Measurements from ENCODE around the gene HIRIP3.

HIRIP3 gene

GRCh38 chr16:29951625-29952365 lies 43.6 kb downstream of the HIRIP3 start:
- DNase-seq: no peak

GRCh38 chr16:29950806-29951461 lies 44.5 kb downstream of the HIRIP3 start:
- DNase-seq: no peak

GRCh38 chr16:29947897-29948296 lies 47.5 kb downstream of the HIRIP3 start:
- DNase-seq: no peak

- DNase-seq: peak; percentile 4
Measured at GRCh38 chr16:29943846-29944799, 51.3 kb downstream of the HIRIP3 start.
